Muscle of arm (tissue), 12 donors: ENCODE data around the gene NUP188. TPM values are rescaled to one million over a fixed set of nuclear protein-coding genes. Genes with fewer than 3 reads are reported as not detected.

Experiments used
- DNase-seq: peaks from one replicate; pipeline ENCODE4 v3.0.0-alpha.2; 2013
- polyA plus RNA-seq, 12 donors: library from polyadenylated mRNA; unstranded; fragments of 120-200 nt; gene quantifications; one replicate each; pipeline ENCODE4 v1.2.1, GENCODE V29; 2013; ENCODE audit not compliant: insufficient read length in 12 of 12

Gene NUP188
- polyA plus RNA-seq, 12 donors, result 23.3 to 44.2 (median 34.2) TPM; not detected in 1

- DNase-seq, result peak; percentile 65
Observed at GRCh38 chr9:129006328-129007034, 59.0 kb downstream of the NUP188 start.

GRCh38 chr9:129007035-129007765 is 59.7 kb downstream of the NUP188 start:
- peak; percentile 56 for DNase-seq

- DNase-seq, result no peak
Observed at GRCh38 chr9:129007766-129008468, 60.4 kb downstream of the NUP188 start.

GRCh38 chr9:129008469-129008965 is 61.0 kb downstream of the NUP188 start:
- no peak for DNase-seq

GRCh38 chr9:129008986-129009583 is 61.6 kb downstream of the NUP188 start:
- DNase-seq, result no peak

GRCh38 chr9:129009584-129010141 is 62.2 kb downstream of the NUP188 start:
- DNase-seq, result no peak

GRCh38 chr9:129010267-129010975 is 62.9 kb downstream of the NUP188 start:
- no peak for DNase-seq

GRCh38 chr9:129011170-129011569 is 63.7 kb downstream of the NUP188 start:
- no peak for DNase-seq

- DNase-seq, result no peak
Observed at GRCh38 chr9:129011761-129012181, 64.3 kb downstream of the NUP188 start.

GRCh38 chr9:129012343-129012742 is 64.8 kb downstream of the NUP188 start:
- DNase-seq, result no peak

- no peak for DNase-seq
Observed at GRCh38 chr9:129012893-129013448, 65.5 kb downstream of the NUP188 start.

- DNase-seq, result no peak
Observed at GRCh38 chr9:129013674-129014073, 66.2 kb downstream of the NUP188 start.

GRCh38 chr9:129014124-129014523 is 66.6 kb downstream of the NUP188 start:
- no peak for DNase-seq

- no peak for DNase-seq
Observed at GRCh38 chr9:129014608-129015007, 67.1 kb downstream of the NUP188 start.

- DNase-seq, result no peak
Observed at GRCh38 chr9:129021091-129021490, 73.6 kb downstream of the NUP188 start.

GRCh38 chr9:129022037-129022436 is 74.5 kb downstream of the NUP188 start:
- DNase-seq, result no peak

- peak; percentile 56 for DNase-seq
Observed at GRCh38 chr9:129023036-129023907, 75.8 kb downstream of the NUP188 start.

- no peak for DNase-seq
Observed at GRCh38 chr9:129023908-129024233, 76.4 kb downstream of the NUP188 start.

- no peak for DNase-seq
Observed at GRCh38 chr9:129026442-129027223, 79.1 kb downstream of the NUP188 start.
